CD4-positive, alpha-beta T cell treated with Interleukin-17A for 4 hours (primary cell): ENCODE results near the gene ANKK1.

Experiments
- DNase-seq: peaks from one replicate; pipeline ENCODE4 v3.0.0-alpha.2; 2020; ENCODE audit warnings: mixed read lengths

The ANKK1 gene

GRCh38 chr11:113387605-113388211 is at the start of gene ANKK1:
Gene ANKK1, plus strand, starts transcription at chr11:113387779. Its CDS starts 106 bp downstream, at chr11:113387885.
- no peak for DNase-seq

GRCh38 chr11:113338730-113339129 is 48.8 kb upstream of the ANKK1 start:
- no peak for DNase-seq

- no peak for DNase-seq
These were observed 47.5 kb upstream of the ANKK1 start for GRCh38 chr11:113339929-113340589.

- DNase-seq: no peak
These were observed 46.0 kb upstream of the ANKK1 start for GRCh38 chr11:113341388-113342165.

GRCh38 chr11:113345978-113346377 is 41.6 kb upstream of the ANKK1 start:
- no peak for DNase-seq

GRCh38 chr11:113349528-113349927 is 38.1 kb upstream of the ANKK1 start:
- no peak for DNase-seq

- DNase-seq: no peak
These were observed 37.1 kb upstream of the ANKK1 start for GRCh38 chr11:113350336-113351067.

GRCh38 chr11:113351068-113351450 is 36.5 kb upstream of the ANKK1 start:
- DNase-seq: no peak

GRCh38 chr11:113351480-113351879 is 36.1 kb upstream of the ANKK1 start:
- no peak for DNase-seq

GRCh38 chr11:113356203-113356602 is 31.4 kb upstream of the ANKK1 start:
- no peak for DNase-seq

- no peak for DNase-seq
These were observed 24.2 kb upstream of the ANKK1 start for GRCh38 chr11:113363406-113363805.

GRCh38 chr11:113363996-113364641 is 23.5 kb upstream of the ANKK1 start:
- DNase-seq: no peak

- DNase-seq: no peak
These were observed 21.7 kb upstream of the ANKK1 start for GRCh38 chr11:113365895-113366294.

GRCh38 chr11:113369411-113369810 is 18.2 kb upstream of the ANKK1 start:
- no peak for DNase-seq

- DNase-seq: no peak
These were observed 16.9 kb upstream of the ANKK1 start for GRCh38 chr11:113370634-113371033.

GRCh38 chr11:113372309-113372708 is 15.3 kb upstream of the ANKK1 start:
- DNase-seq: no peak

- DNase-seq: no peak
These were observed 14.3 kb upstream of the ANKK1 start for GRCh38 chr11:113373306-113373705.

- DNase-seq: no peak
These were observed 13.5 kb upstream of the ANKK1 start for GRCh38 chr11:113373981-113374560.

- DNase-seq: no peak
These were observed 12.2 kb upstream of the ANKK1 start for GRCh38 chr11:113375402-113375801.

- no peak for DNase-seq
These were observed 11.4 kb upstream of the ANKK1 start for GRCh38 chr11:113376156-113376555.

- no peak for DNase-seq
These were observed 9.7 kb upstream of the ANKK1 start for GRCh38 chr11:113377681-113378412.

- DNase-seq: no peak
These were observed 8.9 kb upstream of the ANKK1 start for GRCh38 chr11:113378692-113379091.
